Neural cell (in vitro differentiated cells): ENCODE data around the gene ITPKB.

ENCODE experiments used
- CTCF ChIP-seq: fragments of 450-650 bp; IDR thresholded peaks from 2 replicates; pipeline ENCODE4 v1.5.1; 2014; ENCODE audit warnings: antibody characterized with exemption, mild to moderate bottlenecking, moderate library complexity; ENCODE audit not compliant: poor library complexity, severe bottlenecking
- EP300 ChIP-seq: fragments of 450-650 bp; conservative IDR thresholded peaks from 2 replicates; pipeline ENCODE4 v1.6.1; 2014; ENCODE audit warnings: antibody characterized with exemption, mild to moderate bottlenecking, moderate library complexity; ENCODE audit not compliant: poor library complexity, severe bottlenecking
- EZH2 ChIP-seq: fragments of 200-600, 300-800 bp; shearing (Covaris generic), sonication (generic); IDR thresholded peaks from 2 replicates; pipeline ENCODE4 v1.6.1; 2014; ENCODE audit warnings: antibody characterized with exemption, low read length, borderline replicate concordance, mild to moderate bottlenecking; ENCODE audit not compliant: insufficient read depth, poor library complexity, severe bottlenecking
- POLR2AphosphoS5 ChIP-seq: IDR thresholded peaks from 2 replicates; pipeline ENCODE4 v1.6.1; 2012
- RAD21 ChIP-seq: fragments of 450-650 bp; conservative IDR thresholded peaks from 2 replicates; pipeline ENCODE4 v1.6.1; 2014; ENCODE audit warnings: antibody characterized with exemption, mild to moderate bottlenecking, moderate library complexity
- SMC3 ChIP-seq: fragments of 450-650 bp; conservative IDR thresholded peaks from 2 replicates; pipeline ENCODE4 v1.6.1; 2014; ENCODE audit warnings: antibody characterized with exemption, mild to moderate bottlenecking, moderate library complexity; ENCODE audit not compliant: poor library complexity
- TAF1 ChIP-seq: IDR thresholded peaks from 2 replicates; pipeline ENCODE4 v1.6.1; 2012; ENCODE audit warnings: low read depth
- TF ChIP-seq, protein P1 (sequence below): IDR thresholded peaks from 2 replicates; pipeline ENCODE4 v1.6.1; 2012; ENCODE audit warnings: borderline replicate concordance

- TF ChIP-seq CTCF (no peak), POLR2AphosphoS5 (no peak), TAF1 (no peak), EZH2 (no peak), EP300 (no peak), RAD21 (no peak), SMC3 (no peak)
- TF ChIP-seq, protein P1, sequence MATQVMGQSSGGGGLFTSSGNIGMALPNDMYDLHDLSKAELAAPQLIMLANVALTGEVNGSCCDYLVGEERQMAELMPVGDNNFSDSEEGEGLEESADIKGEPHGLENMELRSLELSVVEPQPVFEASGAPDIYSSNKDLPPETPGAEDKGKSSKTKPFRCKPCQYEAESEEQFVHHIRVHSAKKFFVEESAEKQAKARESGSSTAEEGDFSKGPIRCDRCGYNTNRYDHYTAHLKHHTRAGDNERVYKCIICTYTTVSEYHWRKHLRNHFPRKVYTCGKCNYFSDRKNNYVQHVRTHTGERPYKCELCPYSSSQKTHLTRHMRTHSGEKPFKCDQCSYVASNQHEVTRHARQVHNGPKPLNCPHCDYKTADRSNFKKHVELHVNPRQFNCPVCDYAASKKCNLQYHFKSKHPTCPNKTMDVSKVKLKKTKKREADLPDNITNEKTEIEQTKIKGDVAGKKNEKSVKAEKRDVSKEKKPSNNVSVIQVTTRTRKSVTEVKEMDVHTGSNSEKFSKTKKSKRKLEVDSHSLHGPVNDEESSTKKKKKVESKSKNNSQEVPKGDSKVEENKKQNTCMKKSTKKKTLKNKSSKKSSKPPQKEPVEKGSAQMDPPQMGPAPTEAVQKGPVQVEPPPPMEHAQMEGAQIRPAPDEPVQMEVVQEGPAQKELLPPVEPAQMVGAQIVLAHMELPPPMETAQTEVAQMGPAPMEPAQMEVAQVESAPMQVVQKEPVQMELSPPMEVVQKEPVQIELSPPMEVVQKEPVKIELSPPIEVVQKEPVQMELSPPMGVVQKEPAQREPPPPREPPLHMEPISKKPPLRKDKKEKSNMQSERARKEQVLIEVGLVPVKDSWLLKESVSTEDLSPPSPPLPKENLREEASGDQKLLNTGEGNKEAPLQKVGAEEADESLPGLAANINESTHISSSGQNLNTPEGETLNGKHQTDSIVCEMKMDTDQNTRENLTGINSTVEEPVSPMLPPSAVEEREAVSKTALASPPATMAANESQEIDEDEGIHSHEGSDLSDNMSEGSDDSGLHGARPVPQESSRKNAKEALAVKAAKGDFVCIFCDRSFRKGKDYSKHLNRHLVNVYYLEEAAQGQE = no peak
Measured at GRCh38 chr1:226751214-226751613, 12.1 kb upstream of the ITPKB start.
